PC-9 (cell line): ENCODE results near the gene CADM2. TPM values are rescaled to one million over a fixed set of nuclear protein-coding genes. Genes with fewer than 3 reads are reported as not detected.

Experiments used
- BruUV-seq: library from RNA; stranded (reverse); fragments of 400-500 nt; replicated peaks from 2 replicates; lab custom pipeline; 2021; lab: Mats Ljungman, UMichigan
- CTCF ChIA-PET: fragments of 300-600 bp; sonication (Branson Sonifier 250); formaldehyde crosslinking; loops from one replicate; lab custom pipeline; 2022; ENCODE audit warnings: antibody characterized with exemption; lab: Charles Lee
- POLR2A ChIA-PET: fragments of 300-600 bp; sonication (Branson Sonifier 250); formaldehyde crosslinking; loops from one replicate; lab custom pipeline; 2022; ENCODE audit warnings: antibody characterized with exemption; ENCODE audit not compliant: unreplicated experiment; lab: Charles Lee
- DNase-seq, 2 experiments: peaks; one replicate each; pipeline versions ENCODE4 v3.0.0 to v3.0.0-alpha.2; 2015 to 2022; ENCODE audit warnings: mixed read lengths in 1 of 2
- H2AFZ ChIP-seq: fragments of 200-600 bp; sonication (generic); 2 replicates; pipeline ENCODE4 v1.8.1; 2017; ENCODE audit warnings: antibody characterized with exemption
- H3F3A ChIP-seq: fragments of 200-600 bp; sonication (generic); 2 replicates; pipeline ENCODE4 v1.8.1; 2017; ENCODE audit warnings: antibody characterized with exemption, mild to moderate bottlenecking, low read depth; ENCODE audit not compliant: insufficient read depth
- H3K27ac ChIP-seq: fragments of 200-600 bp; sonication (generic); 2 replicates; pipeline ENCODE4 v1.6.1; 2016; ENCODE audit warnings: mixed run types
- H3K27me3 ChIP-seq: fragments of 200-600 bp; sonication (generic); 2 replicates; pipeline ENCODE4 v1.6.1; 2016; ENCODE audit warnings: low read depth, mixed run types; ENCODE audit not compliant: insufficient read depth
- H3K36me3 ChIP-seq: fragments of 200-600 bp; sonication (generic); 2 replicates; pipeline ENCODE4 v1.6.1; 2016; ENCODE audit warnings: low read depth, mixed run types
- H3K4me1 ChIP-seq: fragments of 200-600 bp; sonication (generic); replicated peaks from 2 replicates; pipeline ENCODE4 v1.6.1; 2016; ENCODE audit warnings: mixed run types; ENCODE audit not compliant: insufficient read depth
- H3K4me2 ChIP-seq: fragments of 200-600 bp; sonication (generic); 2 replicates; pipeline ENCODE4 v1.6.1; 2017; ENCODE audit warnings: mixed run types
- H3K4me3 ChIP-seq: fragments of 200-600 bp; sonication (generic); 2 replicates; pipeline ENCODE4 v1.6.1; 2016; ENCODE audit warnings: mixed run types
- H3K79me2 ChIP-seq: fragments of 200-600 bp; sonication (generic); 2 replicates; pipeline ENCODE4 v1.6.1; 2017; ENCODE audit warnings: low read depth, mixed run types
- H3K9me2 ChIP-seq: fragments of 200-600 bp; sonication (generic); 2 replicates; pipeline ENCODE4 v1.8.1; 2017; ENCODE audit warnings: mild to moderate bottlenecking; ENCODE audit not compliant: insufficient read depth
- H3K9me3 ChIP-seq: fragments of 200-600 bp; sonication (generic); 2 replicates; pipeline ENCODE4 v1.8.1; 2016; ENCODE audit warnings: low read depth; ENCODE audit not compliant: insufficient read depth
- H4K20me1 ChIP-seq: fragments of 200-600 bp; sonication (generic); 2 replicates; pipeline ENCODE4 v1.8.1; 2017; ENCODE audit not compliant: insufficient read depth
- EZH2 ChIP-seq: fragments of 200-600 bp; sonication (generic); IDR thresholded peaks from 2 replicates; pipeline ENCODE4 v1.8.0; 2017; ENCODE audit warnings: antibody characterized with exemption, low read depth
- intact Hi-C: fragments of 100-400 bp; cut with micrococcal nuclease; formaldehyde crosslinking; loops from one replicate; pipeline ENCODE4 v1.10.0; 2022; ENCODE audit not compliant: unreplicated experiment
- total RNA-seq: library from RNA; stranded (reverse); gene quantifications from 2 replicates; pipeline ENCODE4 v1.2.3, GENCODE V29; 2021
- TF ChIP-seq, protein P1 (sequence below): fragments of 200-600 bp; sonication (generic); conservative IDR thresholded peaks from 2 replicates; pipeline ENCODE4 v1.6.1; 2017; ENCODE audit warnings: mixed run types, antibody characterized with exemption, mild to moderate bottlenecking, moderate library complexity

CADM2 gene
- total RNA-seq, 1 experiment from 2014 or later, result 0.59 TPM

DNA sequence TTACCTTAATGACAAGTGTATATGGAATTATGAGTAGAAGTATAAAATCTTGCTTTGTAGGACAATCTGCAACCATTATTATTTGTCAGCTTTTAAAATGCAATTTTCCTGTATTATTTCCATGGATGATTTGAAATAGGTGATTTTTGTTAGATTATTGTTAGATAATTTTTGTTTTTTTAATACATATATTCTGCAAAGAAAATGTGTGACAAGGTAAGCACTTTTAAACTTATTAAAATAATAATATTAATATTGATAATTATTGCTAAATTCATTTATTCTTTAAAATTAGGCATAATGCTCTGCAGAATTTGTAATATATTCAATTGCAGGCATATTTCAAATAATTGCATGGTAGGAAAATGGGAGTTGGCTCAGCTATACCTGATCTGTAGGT, 329.5 kb downstream of the CADM2 start:
- intact Hi-C loops, result no loop called here
- H2AFZ ChIP-seq, result no peak overlapping the region
- no peak overlapping the region for H3K4me3 ChIP-seq
- no peak overlapping the region for H3K4me2 ChIP-seq
- H3K9me3 ChIP-seq, result no peaks in the 10 kb centered on the region
- ChIA-PET CTCF (no interaction called here), POLR2A (no interaction called here)
- BruUV-seq, result no TSS peak
- no peaks in the 10 kb centered on the region for H3K79me2 ChIP-seq
- no peaks in the 10 kb centered on the region for H3F3A ChIP-seq
- H3K4me1 ChIP-seq, result no peaks in the 10 kb centered on the region
- H3K27me3 ChIP-seq, result no peaks in the 10 kb centered on the region
- H3K27ac ChIP-seq, result no peak overlapping the region
- no peaks in the 10 kb centered on the region for H4K20me1 ChIP-seq
- H3K36me3 ChIP-seq, result no peaks in the 10 kb centered on the region
- no peak for DNase-seq
- no peak for TF ChIP-seq EZH2
- TF ChIP-seq, protein P1, sequence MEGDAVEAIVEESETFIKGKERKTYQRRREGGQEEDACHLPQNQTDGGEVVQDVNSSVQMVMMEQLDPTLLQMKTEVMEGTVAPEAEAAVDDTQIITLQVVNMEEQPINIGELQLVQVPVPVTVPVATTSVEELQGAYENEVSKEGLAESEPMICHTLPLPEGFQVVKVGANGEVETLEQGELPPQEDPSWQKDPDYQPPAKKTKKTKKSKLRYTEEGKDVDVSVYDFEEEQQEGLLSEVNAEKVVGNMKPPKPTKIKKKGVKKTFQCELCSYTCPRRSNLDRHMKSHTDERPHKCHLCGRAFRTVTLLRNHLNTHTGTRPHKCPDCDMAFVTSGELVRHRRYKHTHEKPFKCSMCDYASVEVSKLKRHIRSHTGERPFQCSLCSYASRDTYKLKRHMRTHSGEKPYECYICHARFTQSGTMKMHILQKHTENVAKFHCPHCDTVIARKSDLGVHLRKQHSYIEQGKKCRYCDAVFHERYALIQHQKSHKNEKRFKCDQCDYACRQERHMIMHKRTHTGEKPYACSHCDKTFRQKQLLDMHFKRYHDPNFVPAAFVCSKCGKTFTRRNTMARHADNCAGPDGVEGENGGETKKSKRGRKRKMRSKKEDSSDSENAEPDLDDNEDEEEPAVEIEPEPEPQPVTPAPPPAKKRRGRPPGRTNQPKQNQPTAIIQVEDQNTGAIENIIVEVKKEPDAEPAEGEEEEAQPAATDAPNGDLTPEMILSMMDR, result no peak
- H3K9me2 ChIP-seq, result no peaks in the 10 kb centered on the region

GRCh38 chr3:85297291-85297690, 338.5 kb downstream of the CADM2 start:
- POLR2A ChIA-PET, result no interaction called here
- Histone ChIP-seq H3F3A (no peaks in the 10 kb centered on the region), H3K27me3 (no peaks in the 10 kb centered on the region), H2AFZ (no peak overlapping the region), H3K27ac (no peak overlapping the region), H3K4me1 (no peaks in the 10 kb centered on the region), H3K79me2 (no peaks in the 10 kb centered on the region), H3K4me2 (no peak overlapping the region), H3K9me2 (no peaks in the 10 kb centered on the region), H3K4me3 (no peak overlapping the region), H4K20me1 (no peaks in the 10 kb centered on the region), H3K9me3 (no peaks in the 10 kb centered on the region), H3K36me3 (no peaks in the 10 kb centered on the region)
- no peak for TF ChIP-seq EZH2
- TF ChIP-seq, protein P1, result no peak
- DNase-seq, result no peak
- BruUV-seq, result no TSS peak
- CTCF ChIA-PET, result no interaction called here
- intact Hi-C loops, result no loop called here

DNA sequence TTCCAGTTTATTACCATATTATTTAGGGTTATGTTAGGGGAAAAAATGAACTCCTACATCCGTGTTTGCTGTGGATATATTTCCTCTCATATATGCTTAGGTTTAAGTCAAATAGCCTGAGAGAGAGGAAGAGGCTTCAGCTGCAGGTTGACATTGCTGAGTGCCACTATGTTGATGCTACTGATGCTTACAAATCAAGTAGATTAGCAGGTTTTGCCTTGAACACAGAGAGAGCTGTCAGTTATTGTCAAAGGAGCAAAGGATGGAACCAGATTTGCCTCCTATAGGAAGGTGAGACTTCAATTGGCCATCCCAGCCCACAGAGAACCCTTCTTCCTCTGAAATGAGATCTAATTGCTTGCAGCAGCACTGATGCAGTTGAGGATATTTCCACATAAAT, 339.2 kb downstream of the CADM2 start:
- CTCF ChIA-PET, result no interaction called here
- H3F3A ChIP-seq, result no peaks in the 10 kb centered on the region
- no peak overlapping the region for H3K27ac ChIP-seq
- H2AFZ ChIP-seq, result no peak overlapping the region
- H3K4me3 ChIP-seq, result no peak overlapping the region
- TF ChIP-seq EZH2, result no peak
- TF ChIP-seq, protein P1, result no peak
- no peaks in the 10 kb centered on the region for H3K9me2 ChIP-seq
- no peaks in the 10 kb centered on the region for H4K20me1 ChIP-seq
- no peaks in the 10 kb centered on the region for H3K36me3 ChIP-seq
- POLR2A ChIA-PET, result no interaction called here
- no peaks in the 10 kb centered on the region for H3K9me3 ChIP-seq
- no peaks in the 10 kb centered on the region for H3K27me3 ChIP-seq
- no peak overlapping the region for H3K4me2 ChIP-seq
- intact Hi-C loops, result no loop called here
- no peak for DNase-seq
- no peaks in the 10 kb centered on the region for H3K4me1 ChIP-seq
- no peaks in the 10 kb centered on the region for H3K79me2 ChIP-seq
- no TSS peak for BruUV-seq
